Measurements from ENCODE around the gene LRRC14B.

LRRC14B gene

DNA sequence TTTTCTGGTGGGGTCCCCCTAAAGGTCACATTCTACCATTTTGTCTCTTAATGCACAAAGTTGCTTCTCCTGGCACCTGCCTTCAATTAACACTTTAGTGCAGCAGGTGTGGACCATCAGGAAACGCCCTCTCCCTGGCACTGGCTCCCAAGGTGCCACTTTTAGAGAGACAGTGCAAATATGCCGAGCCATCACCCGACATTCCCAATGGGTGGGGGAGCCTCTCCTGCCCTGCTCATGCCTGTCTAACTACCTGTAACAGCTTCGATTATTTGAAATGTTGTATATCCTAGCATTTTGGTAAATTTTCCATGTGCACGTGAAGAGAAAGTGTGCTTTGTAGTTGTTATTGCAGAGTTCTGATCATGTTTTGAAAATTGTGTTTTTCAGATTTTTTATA is 13.2 kb upstream of the LRRC14B start:
- ChIA-PET POLR2A (no interaction called here), CTCF (interaction anchor here (1.2 to 3.1 kb wide), 2 partner anchors 8 to 10 kb away, joined by 4 to 25 read pairs; no protein-coding TSS in a partner anchor)
- TF ChIP-seq, protein P1, sequence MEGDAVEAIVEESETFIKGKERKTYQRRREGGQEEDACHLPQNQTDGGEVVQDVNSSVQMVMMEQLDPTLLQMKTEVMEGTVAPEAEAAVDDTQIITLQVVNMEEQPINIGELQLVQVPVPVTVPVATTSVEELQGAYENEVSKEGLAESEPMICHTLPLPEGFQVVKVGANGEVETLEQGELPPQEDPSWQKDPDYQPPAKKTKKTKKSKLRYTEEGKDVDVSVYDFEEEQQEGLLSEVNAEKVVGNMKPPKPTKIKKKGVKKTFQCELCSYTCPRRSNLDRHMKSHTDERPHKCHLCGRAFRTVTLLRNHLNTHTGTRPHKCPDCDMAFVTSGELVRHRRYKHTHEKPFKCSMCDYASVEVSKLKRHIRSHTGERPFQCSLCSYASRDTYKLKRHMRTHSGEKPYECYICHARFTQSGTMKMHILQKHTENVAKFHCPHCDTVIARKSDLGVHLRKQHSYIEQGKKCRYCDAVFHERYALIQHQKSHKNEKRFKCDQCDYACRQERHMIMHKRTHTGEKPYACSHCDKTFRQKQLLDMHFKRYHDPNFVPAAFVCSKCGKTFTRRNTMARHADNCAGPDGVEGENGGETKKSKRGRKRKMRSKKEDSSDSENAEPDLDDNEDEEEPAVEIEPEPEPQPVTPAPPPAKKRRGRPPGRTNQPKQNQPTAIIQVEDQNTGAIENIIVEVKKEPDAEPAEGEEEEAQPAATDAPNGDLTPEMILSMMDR (IDR thresholded peaks at IDR 0.05; ENCODE audit: insufficient read depth, low read length, missing control alignments) = no peak
- no peak for DNase-seq (ENCODE audit: low read depth, low spot score)
- H3K4me3 ChIP-seq (ENCODE audit: low read depth, low read length) = no peak overlapping the region

DNA sequence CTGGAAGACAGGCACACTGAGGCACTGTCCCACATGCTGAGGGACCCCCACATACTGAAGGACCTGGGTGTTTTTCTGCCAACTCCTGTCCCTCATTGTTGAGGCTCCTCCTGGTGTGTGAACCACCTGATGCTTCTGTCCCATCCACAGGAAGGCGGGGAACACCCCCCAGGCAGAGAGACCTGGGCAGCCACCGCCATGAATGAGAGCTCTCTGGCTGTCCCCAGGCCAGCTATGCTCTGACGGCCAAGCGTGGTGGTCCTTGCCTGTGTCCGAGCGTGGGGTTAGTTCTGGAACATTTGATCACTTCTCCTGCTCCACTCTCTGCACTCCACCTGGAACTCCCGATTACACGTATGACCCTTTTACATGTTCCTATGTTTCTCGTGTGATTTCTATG is 11.9 kb upstream of the LRRC14B start:
- POLR2A ChIA-PET = interaction anchor here (0.7 kb wide), 1 partner anchor 10 kb away, joined by 3 read pairs; no protein-coding TSS in a partner anchor
- CTCF ChIA-PET = interaction anchor here (1.2 to 3.1 kb wide), 3 partner anchors 9 to 10 kb away, joined by 4 to 25 read pairs (median 5); no protein-coding TSS in a partner anchor
- DNase-seq (ENCODE audit: low read depth, low spot score) = no peak

DNA sequence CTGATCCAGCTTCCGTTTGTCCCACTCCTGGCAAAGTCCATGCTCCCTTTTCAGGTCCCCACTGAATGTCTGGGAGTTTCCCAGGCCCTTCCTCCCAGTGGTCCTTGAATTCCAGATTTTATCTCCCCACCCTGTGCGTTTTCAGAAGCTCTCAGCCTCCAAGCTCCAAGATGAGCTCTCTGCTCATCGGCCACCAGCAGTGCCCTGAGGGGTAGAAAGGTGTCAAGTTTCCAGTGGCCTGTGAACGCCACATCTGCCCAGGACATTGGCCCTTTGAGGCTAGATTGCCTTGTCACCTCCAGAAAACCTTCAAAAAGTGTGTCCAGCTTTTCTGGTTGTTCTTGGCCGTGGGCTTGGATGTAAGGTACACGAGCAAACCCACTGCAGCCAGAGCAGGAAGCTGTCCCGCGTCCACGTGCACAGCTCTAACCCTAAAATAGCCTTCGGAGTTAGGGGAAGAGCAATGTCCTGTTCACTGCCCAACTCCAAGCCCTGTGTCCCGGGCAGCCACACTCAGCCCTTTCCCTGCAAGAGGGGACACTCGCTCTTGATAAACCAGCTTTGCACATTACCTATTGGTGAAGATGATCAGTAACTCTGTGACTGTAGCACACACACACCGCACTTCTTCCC is 10.9 kb upstream of the LRRC14B start:
- POLR2A ChIA-PET = no interaction called here
- CTCF ChIA-PET = interaction anchor here (1.4 to 3.1 kb wide), 2 partner anchors 8 to 11 kb away, joined by 5 to 25 read pairs; no protein-coding TSS in a partner anchor
- TF ChIP-seq, protein P1 (IDR thresholded peaks at IDR 0.05; ENCODE audit: insufficient read depth, low read length, missing control alignments) = no peak

More for the DNA sequence above, 11.9 kb upstream of the LRRC14B start:
- TF ChIP-seq, protein P1 (IDR thresholded peaks at IDR 0.05; ENCODE audit: insufficient read depth, low read length, missing control alignments) = no peak
- H3K4me3 ChIP-seq (ENCODE audit: low read depth, low read length) = no peak overlapping the region

DNA sequence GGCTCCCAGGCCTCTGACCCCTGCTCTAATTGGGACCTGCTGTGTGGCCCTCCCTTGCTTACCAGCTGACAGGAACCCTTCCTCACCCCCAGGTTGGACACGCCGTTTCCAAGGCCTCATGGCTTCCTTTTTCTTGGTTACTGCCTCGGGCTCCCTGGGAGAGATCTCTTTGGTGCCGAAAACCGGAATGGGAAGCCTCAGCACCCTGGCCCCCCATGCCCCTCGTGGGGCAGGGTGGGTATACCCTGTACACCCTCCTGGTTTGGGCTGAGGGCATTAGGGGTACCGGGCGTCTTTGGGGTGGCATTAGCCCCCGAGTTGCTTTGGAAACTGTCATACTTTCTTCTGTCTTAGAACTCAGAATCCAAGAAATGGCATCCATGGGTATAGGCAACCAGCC is 10.1 kb upstream of the LRRC14B start:
- ChIA-PET POLR2A (no interaction called here), CTCF (no interaction called here)
- TF ChIP-seq, protein P1 (IDR thresholded peaks at IDR 0.05; ENCODE audit: insufficient read depth, low read length, missing control alignments) = no peak
- DNase-seq (ENCODE audit: low read depth, low spot score) = no peak
- no peak overlapping the region for H3K4me3 ChIP-seq (ENCODE audit: low read depth, low read length)

More for the DNA sequence above, 10.9 kb upstream of the LRRC14B start:
- no peak for DNase-seq (ENCODE audit: low read depth, low spot score)
- no peak overlapping the region for H3K4me3 ChIP-seq (ENCODE audit: low read depth, low read length)

DNA sequence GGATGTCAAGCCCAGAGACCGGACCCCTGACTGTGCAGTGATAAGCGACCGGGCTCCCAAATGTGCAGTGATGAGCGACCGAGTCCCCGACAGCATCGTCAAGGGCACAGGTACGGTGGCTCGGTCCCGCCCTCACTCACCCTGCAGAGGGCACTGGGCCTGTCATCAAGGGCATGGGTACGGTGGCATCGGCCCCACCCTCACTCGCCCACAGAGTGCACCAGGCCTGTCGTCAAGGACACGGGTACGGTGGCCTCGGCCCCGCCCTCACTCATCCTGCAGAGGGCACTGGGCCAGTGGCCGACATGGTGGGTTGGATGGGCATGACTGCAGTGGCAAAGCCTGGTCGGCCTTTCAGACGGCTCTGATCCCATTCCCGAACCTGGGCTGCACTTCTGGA is 9.7 kb upstream of the LRRC14B start:
- ChIA-PET POLR2A (no interaction called here), CTCF (no interaction called here)
- TF ChIP-seq, protein P1 (IDR thresholded peaks at IDR 0.05; ENCODE audit: insufficient read depth, low read length, missing control alignments) = no peak
- DNase-seq (ENCODE audit: low read depth, low spot score) = no peak
- no peak overlapping the region for H3K4me3 ChIP-seq (ENCODE audit: low read depth, low read length)

DNA sequence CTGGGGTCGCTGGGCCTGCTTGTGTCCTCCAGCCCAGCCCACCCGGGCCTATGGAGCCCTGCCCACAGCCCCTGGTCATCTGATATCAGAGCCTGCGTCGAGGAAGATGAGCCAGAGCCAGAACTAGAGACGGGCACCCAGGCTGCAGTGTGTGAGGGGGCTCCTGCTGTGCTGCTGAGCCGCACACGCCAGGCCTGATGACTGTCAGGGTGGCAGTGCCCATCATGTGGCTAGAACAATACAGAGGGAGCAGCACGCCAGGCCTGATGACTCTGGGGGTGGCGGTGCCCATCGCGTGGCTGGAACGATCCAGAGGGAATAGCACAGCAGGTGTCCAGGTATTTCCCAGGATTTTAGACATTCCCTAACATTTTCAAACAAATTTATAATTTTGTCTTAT is 9.2 kb upstream of the LRRC14B start:
- H3K4me3 ChIP-seq (ENCODE audit: low read depth, low read length) = no peak overlapping the region
- no peak for DNase-seq (ENCODE audit: low read depth, low spot score)
- CTCF ChIA-PET = no interaction called here
- TF ChIP-seq, protein P1 (IDR thresholded peaks at IDR 0.05; ENCODE audit: insufficient read depth, low read length, missing control alignments) = no peak
- POLR2A ChIA-PET = no interaction called here

Data from AG04449 (cell line).